HG03066 (cell line): ENCODE results near the gene PACSIN2.
"Not testable (repeated sequence)": the region's sequence is repeated elsewhere in the genome, so short reads cannot be mapped to it uniquely, and the experiment has no call there.

Experiments
- ATAC-seq: cut with Tn5 transposase; IDR thresholded peaks from one replicate; pipeline ENCODE4 v1.9.1; 2021; ENCODE audit warnings: low read depth; ENCODE audit not compliant: unreplicated experiment

Gene PACSIN2, protein sequence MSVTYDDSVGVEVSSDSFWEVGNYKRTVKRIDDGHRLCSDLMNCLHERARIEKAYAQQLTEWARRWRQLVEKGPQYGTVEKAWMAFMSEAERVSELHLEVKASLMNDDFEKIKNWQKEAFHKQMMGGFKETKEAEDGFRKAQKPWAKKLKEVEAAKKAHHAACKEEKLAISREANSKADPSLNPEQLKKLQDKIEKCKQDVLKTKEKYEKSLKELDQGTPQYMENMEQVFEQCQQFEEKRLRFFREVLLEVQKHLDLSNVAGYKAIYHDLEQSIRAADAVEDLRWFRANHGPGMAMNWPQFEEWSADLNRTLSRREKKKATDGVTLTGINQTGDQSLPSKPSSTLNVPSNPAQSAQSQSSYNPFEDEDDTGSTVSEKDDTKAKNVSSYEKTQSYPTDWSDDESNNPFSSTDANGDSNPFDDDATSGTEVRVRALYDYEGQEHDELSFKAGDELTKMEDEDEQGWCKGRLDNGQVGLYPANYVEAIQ

DNA sequence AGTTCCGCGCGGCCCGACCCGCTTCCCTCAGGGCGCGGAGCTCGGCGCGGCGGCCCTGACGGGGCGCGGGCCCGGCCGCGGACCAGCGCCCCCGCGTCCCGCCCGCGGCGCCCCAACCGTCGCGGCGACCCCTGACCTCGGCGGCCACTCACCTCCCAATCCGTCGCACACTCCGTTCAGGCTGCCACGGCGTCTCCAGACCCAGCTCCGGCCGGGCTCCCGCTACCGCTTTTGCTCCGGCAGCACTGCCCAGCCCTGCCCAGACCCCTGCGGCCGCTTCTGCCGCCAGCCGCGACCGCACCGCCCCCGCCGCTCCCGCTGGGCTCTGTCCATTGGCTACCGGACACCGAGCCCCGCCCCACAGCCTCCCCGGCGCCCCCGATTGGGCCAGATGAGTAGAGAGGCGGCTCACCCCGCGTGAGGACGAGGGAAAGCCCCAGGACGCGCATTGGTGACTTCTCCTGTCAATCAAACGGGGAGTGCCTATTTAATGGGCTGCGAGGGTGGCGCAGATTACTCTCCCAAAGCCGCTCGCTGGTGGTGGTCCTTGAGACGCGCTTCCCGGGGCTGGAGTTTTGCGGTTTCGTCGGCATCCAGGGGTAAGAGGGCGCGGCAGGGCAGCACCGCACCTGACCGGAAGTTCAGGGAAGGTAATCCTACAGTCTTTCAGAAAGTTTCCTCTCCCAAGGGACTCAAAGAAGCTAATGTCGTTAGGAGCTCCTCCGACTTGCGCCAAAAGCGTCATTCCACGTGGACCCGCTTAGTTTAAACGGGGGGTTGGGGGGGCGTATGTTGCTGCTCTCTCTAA lies at the start of gene PACSIN2:
Gene PACSIN2, minus strand, starts transcription at position 281 of the 808 bp plus-strand sequence. CDS start 103,069 bp downstream, outside the sequence.
- ATAC-seq, result peak; percentile 88

DNA sequence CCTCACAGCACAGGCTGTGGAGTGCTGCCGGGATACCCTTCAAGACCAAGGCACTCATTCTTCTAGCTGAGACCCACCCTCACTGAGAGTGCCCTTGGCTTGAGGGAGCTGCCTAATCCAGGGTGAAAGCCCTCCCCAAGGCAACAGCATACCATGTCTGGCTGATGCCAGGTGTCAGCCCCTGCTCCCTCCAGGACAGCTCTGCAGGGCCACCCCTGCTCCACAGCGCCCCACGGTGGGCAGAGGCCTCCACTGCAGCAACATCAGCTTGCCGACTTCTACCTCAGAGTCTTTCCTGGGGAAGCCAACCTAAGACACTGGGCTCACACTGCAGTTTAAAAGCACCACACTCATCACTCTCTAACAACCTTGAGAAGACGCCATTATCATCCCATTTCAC lies 45.2 kb upstream of the PACSIN2 start:
- no peak for ATAC-seq

DNA sequence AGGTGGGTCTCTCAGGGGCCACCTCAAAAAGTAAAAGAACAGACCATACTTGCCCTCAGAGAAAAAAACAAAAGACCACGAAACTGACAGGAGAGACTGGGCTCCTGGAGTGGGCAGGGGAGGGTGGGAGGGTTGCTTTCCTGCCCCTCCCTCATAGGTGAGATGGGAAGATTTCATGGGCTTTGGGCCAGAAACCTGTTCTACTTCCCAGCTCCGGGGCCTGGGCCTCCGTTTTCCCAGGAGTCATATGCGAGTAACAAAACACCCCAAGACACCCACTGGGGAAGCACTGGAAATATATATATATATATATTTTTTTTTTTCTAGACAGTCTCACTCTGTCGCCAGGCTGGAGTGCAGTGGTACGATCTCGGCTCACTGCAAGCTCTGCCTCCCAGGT lies 42.7 kb upstream of the PACSIN2 start:
- ATAC-seq, result no peak

DNA sequence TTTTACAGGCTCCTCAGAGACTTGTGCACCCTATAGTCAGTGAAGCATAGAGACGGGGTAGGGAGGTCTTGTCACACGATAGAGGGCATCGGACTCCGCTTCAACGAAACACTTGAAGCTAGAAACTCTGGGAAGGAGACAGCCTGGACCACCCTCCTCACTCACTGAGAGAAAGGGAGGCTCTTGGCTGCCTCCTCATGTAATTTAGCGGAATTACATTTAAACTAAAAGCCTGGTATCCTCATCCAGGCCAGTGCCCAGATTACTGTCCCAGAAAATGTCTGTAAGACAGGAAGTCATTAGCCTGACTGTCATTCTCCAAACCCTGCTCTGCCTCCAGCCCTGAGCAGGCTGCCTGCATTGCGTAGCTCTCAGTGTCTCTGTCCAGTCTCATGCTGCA lies 38.2 kb upstream of the PACSIN2 start:
- ATAC-seq, result no peak

DNA sequence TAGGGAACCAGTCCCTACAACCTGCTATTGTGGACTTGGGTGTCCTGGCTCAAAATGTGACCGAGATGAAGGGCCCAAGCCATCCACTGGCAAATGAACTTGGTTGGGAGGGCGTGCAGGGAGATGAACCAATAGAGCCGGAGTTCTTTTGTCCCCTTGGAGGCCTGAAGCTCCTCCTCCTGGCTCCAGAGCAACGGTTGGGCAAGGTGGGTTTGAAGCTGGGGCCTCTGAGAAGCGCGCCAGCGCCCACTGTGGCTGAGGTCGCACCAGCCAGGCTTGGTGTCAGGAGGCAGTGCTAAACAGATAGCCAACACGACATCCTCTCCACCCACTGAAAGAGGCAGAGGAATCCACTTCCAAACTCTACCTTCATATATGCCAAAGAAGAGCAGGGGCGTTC lies 36.0 kb upstream of the PACSIN2 start:
- ATAC-seq, result no peak

DNA sequence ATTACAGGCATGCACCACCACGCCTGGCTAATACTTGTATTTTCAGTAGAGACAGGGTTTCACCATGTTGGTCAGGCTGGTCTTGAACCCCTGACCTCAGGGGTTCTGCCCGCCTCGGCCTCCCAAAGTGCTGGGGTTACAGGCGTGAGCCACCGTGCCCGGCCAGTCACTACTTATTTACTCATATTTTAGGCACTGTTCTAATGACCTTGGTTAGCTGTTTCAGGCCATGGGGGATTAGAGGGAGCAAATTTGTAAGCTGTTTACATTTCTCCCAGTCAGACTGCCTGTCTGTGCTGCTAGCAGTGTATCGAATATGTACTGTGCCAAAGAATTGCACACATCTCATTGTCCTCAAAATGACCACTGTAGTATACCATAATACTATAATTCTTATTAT lies 32.7 kb upstream of the PACSIN2 start:
- ATAC-seq, result no peak

DNA sequence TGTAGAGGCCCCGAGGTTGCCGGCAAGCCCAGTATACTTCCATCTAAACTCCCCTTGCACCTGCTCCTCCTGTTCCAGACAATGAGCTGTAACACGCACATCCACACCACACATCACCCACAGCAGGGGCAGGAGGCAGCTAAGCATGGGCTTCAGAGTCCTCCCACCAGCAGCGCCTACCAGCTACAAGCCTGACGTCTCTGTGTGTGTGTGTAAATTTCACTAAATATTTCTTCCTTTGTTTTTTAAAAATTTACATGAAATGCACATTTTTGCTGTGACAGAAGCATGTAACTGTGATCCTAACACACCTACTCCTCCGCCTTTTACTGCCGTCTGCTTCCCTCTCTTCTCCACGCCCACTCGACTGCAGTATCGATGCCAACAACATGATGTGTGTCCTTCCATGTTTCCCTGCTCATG lies 29.4 kb upstream of the PACSIN2 start:
- ATAC-seq, result no peak

DNA sequence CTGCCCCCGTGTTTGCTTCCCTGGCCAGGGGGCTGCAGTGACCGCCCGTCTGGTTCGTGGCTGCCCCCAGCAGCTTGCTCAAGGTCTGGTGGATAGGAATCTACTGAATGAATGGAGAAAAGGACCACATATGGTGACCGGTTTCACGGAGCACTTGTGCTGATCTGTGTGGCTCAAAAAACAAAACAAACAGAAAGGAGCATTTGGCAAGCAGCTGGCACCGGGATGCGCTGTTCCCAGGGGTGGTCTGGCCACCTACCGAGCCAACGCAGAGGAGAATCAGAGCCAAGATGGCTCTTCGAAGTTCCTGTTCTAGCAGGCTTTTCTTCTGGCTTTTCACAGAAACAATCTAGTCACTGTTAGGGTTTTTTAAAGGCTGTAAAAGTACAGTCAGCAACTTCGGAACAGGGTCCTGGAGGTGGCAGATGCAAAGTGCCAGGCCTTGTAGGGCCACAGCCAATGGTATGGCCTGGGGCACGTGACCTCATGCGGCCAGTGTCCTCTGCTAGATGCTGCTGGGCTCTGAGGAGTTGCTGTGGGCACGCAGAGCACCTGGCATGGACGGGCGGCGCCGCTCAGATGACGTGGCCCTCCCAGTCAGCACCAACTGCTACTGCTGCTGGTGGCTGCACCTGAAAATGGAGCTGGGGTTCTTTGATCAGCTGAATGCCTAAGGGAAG lies 27.3 kb upstream of the PACSIN2 start:
- ATAC-seq, result no peak

DNA sequence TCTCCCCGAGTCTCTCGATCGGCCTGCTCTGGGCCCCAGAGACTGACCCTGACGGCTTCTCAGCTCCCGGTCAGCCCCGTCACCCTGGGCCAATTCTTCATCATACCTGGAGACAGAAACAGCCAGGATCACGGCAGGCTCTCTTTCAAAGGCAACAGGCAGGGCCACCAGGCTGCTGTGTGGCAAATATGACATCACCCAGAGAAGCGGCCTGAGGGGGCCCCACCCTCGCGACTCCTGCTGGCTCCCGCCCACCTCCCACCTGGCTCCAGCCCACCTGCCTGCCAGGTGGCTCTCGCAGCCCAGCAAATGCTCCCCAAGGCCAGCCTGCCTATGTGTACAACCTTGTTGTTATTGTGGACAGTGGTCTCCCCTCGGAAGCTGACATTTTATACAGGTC lies 24.9 kb upstream of the PACSIN2 start:
- no peak for ATAC-seq

DNA sequence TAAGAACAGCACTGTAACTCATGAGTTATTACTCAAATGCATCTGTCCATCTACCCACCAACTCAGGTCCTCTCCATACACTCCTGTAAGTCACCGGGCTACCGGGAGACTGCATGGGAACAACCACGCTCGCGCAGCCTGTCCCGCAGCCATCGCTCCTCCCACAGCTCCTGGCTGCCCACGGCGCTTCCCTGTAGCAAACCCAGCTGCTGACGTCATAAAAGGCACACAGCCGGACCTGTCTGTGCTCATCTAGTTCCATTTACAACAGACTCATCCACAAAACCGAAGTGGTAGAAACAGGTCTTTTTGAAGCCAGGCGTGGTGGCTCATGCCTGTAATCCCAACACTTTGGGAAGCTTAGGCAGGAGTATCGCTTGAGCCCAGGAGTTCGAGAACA lies 23.4 kb upstream of the PACSIN2 start:
- no peak for ATAC-seq

DNA sequence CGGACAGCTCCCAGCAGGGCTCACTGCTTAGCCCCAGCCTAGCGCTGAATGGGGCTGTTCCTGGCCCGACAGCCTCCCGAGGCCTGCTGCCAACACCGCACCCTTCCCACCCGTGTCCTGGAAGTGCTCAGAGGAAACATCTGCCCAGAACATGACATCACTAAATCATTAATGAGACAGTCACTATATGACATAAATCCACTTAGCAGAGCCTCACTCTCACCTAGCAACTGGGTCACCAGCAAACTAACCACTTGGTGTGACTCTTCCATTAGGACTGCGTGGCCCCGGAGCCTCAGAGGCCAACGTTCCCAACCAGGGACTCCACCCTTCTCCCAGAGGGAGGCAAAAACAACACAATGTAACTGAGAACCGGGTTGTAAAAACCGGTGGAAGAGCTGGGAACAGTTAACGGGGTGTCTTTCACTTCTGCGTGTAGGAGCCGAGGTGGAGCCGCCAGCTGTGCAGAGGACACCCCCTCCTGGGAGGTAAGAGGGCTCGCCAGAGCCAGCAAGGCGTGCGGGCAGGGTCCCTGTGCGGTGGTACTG lies 21.4 kb upstream of the PACSIN2 start:
- no peak for ATAC-seq

DNA sequence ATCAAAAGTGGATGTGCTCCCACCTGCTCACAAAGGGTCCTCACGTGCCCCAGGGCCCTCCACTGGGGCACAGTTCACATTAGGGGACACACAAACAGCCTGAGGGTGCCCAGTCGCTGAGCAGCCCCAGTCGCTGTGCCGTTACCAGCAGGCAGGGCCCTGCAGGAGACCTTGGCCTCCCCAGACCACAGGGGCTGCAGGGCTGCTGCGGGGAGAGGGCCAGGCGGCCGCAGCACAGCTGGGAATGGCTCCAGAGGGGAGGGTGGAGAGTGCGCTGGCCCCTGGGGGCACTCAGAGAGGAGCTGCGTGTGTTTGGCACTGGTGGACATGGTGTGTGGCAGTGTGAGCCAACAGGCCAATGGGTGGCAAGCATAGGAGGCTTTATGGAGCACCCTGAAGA lies 20.3 kb upstream of the PACSIN2 start:
- ATAC-seq, result no peak

DNA sequence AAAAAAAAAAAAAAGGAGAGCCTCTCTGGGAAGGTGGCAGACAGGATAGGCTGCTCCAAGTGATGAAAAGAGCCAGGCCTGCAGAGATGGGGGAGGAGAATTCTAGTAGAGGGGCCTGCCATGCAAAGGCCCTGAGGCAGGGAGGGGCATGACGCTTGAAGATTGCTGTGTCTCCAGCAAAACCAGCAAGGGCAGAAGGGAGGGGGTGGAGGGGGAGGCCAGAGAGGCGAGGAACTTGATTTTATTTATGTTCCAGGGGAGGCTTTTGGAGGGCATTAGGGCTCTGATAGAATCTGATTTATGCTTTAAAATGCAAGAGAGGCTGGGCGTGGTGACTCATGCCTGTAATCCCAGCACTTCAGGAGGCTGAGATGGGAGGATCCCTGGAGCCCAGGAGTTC lies 16.7 kb upstream of the PACSIN2 start:
- no peak for ATAC-seq

DNA sequence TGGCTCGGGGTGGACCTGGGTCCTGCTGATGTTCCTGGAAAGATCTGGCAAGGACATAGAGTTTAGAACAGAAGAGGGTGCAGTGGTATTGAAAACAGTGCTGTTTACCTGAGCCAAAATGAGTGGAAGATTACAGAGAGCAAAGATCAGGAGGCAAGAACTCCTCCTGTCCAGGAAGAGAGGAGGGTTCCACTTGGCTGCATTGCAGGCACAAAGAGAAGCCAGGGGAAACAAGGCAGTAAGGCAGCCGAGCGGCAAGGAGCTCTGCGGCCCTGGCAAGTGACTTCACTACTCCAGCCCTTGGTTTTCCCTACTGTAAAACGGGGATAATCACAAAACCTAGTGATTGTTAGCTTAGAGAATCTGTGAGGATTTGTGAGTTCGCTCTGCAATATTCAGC lies 3.7 kb upstream of the PACSIN2 start:
- no peak for ATAC-seq

DNA sequence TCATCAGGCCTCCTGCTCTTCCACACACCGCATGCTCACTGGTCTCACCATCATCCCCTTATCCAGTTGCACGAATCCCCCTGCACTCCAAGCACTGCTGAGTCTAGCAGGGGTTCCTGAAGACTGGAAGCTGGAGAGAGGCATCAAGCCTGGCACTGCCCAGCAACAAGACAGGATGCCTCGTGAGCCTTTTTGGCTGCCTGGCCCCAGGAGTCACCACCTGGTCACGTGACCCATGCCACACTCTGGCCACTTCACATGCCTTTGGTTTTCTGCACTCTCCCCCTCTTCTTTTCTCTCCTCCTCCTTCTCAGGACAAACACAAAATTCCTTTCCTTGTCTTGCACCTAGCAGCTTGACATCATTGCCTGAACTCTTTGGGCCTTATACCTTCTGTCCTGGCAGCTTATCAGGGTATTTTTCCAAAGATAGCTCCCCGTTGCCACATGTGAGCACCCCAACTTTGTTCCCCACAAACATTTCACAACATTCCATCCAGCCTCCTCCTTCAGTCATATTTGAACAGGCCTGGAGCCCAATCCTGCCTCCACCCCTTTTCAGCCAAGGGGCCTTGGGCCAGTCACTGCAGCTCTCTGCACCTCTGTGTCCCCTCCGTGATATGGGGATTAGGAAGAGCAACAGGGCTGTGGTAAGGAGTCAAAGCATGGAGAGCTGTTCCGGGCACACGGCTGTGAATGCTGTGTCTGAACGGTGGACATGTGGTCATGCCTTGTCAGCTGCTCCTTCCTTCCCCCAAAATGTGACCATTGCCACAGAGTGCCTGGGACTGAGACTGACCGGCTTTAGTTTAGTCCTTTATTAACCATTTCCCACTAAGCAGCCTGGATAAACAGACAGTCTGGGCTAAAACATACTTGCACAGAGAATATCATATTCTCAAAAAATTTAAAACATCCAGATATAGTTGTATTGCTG lies 2.8 kb upstream of the PACSIN2 start:
- no peak for ATAC-seq

DNA sequence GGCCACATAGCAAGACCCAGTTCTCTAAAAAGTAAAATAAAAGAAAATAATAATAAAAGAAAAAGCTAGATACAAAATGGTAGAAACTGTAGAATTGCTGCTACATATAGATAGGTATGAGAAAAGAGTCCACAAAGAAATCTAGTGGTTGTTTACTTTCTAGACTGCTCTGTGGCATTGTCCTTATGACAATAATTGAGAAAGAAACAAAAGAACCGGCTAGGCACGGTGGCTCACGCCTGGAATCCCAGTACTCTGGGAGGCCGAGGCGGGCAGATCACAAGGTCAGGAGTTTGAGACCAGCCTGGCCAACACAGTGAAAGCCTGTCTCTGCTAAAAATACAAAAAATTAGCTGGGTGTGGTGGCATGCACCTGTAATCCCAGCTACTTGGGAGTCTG lies 1.2 kb upstream of the PACSIN2 start:
- not testable (repeated sequence) for ATAC-seq

DNA sequence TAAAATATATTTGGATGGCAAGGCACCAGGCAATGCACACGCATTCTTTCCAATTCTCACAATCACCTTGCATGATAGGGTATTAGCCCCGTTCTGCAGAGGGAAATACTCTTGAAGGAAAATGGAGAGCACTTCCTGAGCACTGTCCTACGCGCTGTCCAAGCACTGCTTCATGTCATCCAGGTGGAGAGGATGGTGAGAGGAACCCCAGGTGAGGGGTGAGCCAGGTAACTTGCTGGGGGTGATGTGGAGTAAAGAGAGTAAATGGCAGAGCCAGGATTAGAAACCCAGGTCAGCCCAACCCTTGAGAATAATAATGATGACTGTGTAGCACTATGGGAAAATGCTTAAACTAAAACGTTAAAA lies 711 bp upstream of the PACSIN2 start:
- no peak for ATAC-seq

DNA sequence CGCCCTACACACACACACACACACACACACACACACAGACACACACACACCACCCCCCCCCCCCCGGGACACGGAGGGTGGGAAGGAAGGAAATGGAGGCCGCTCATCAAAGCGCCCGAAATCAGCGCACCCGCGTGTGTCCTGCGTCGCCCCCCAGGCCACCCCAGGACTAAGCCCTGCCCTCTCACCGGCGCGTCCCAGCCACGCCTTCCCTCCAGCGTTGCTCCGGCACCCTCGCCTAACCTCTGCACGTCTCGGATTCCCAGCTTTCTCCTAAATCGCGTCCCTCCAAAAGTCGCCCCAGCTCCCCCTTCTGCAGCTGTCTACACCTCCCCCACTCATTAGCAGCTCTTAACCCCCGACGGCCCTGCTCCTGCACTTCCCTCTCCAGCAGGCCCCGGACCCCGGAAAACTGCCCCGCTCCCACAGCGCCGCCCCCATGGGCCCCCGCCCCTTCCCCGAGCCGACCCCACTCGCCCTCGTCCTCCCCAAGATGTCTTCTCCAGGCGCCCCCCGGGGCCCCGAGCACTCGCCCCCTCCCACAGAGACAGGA lies 557 bp downstream of the PACSIN2 start:
- no peak for ATAC-seq
